ENCODE data around the gene LBHD1. TPM values are rescaled to one million over a fixed set of nuclear protein-coding genes. Genes with fewer than 3 reads are reported as not detected.
A peak's percentile ranks its signal among the peaks of the same experiment; 100 is the strongest.

The LBHD1 gene
- total and polyA plus RNA-seq, 2 donors (not counting 3 experiments of a cell fraction or from before 2014, with no cell fraction given): 3.8 to 7.5 TPM

GRCh38 chr11:62632492-62632891, 39.6 kb downstream of the LBHD1 start:
- DNase-seq (ENCODE audit: low read depth, low spot score) (no peak), FAIRE-seq (no peak)
- H4K20me1 ChIP-seq (replicated peaks; ENCODE audit: control insufficient read depth, extremely low read depth, insufficient read depth, low read length): no peaks in the 10 kb centered on the region
- H3K4me3 ChIP-seq (replicated peaks in 1 of 3; ENCODE audit: insufficient read depth in 1 of 3, low read depth in 1 of 3, low read length in 3 of 3): no peak overlapping the region
- dilution Hi-C loops (cut with MboI; ENCODE audit: extremely low pct_ligation_motif_present, low sequenced_read_pairs): no loop called here
- TF ChIP-seq JUN (IDR thresholded peaks at IDR 0.05; ENCODE audit: borderline replicate concordance, insufficient read depth, insufficient read length, low read depth) (no peak), FOS (IDR thresholded peaks at IDR 0.05; ENCODE audit: borderline replicate concordance, insufficient read depth, low read length) (no peak), MAX (IDR thresholded peaks at IDR 0.05; ENCODE audit: insufficient read depth, insufficient read length) (no peak), EZH2 (IDR thresholded peaks at IDR 0.05; ENCODE audit: borderline replicate concordance, low read depth, low read length, severe bottlenecking) (no peak), GATA2 (IDR thresholded peaks at IDR 0.05; ENCODE audit: insufficient read depth, insufficient read length, low read depth, low read length) (no peak), MYC (IDR thresholded peaks at IDR 0.05; ENCODE audit: low read depth, low read length) (no peak), POLR2A (IDR thresholded peaks at IDR 0.05; ENCODE audit: low read depth, low read length) (no peak), POLR2AphosphoS5 (IDR thresholded peaks at IDR 0.05; ENCODE audit: insufficient read depth, low read depth, low read length) (no peak), CTCF (IDR thresholded peaks at IDR 0.05; ENCODE audit: extremely low read depth in 1 of 2, insufficient read depth in 1 of 2, low read depth in 1 of 2, low read length in 2 of 2) (no peak)
- intact Hi-C loops (cut with micrococcal nuclease): no loop called here
- POLR2A ChIA-PET: no interaction called here
- H3K9me3 ChIP-seq (replicated peaks; ENCODE audit: control insufficient read depth, insufficient read depth, low read length): no peaks in the 10 kb centered on the region
- no peaks in the 10 kb centered on the region for H3K79me2 ChIP-seq (ENCODE audit: control insufficient read depth, insufficient read depth, low read length)
- H3K4me1 ChIP-seq (ENCODE audit: control insufficient read depth, extremely low read depth, insufficient read depth, low read length): no peaks in the 10 kb centered on the region
- CTCF ChIA-PET: no interaction called here
- H3K27me3 ChIP-seq (ENCODE audit: control insufficient read depth in 2 of 2, insufficient read depth in 2 of 2, low read length in 2 of 2): no peaks in the 10 kb centered on the region
- H3K27ac ChIP-seq (ENCODE audit: insufficient read depth, low read depth, low read length): no peak overlapping the region
- no peak overlapping the region for H3K4me2 ChIP-seq (ENCODE audit: insufficient read depth, low read length)
- TSS peak; percentile 1 for BruUV-seq (replicated peaks)
- peaks cover 40 to 59% of the 10 kb centered on the region in 2 experiments for H3K36me3 ChIP-seq (ENCODE audit: control insufficient read depth in 2 of 2, extremely low read depth in 1 of 2, insufficient read depth in 2 of 2, low read length in 2 of 2)
- H2AFZ ChIP-seq (ENCODE audit: low read depth, low read length): no peak overlapping the region
- H3K9me1 ChIP-seq (replicated peaks; ENCODE audit: control insufficient read depth, extremely low read depth, insufficient read depth, low read length): no peaks in the 10 kb centered on the region
- H3K9ac ChIP-seq (replicated peaks; ENCODE audit: extremely low read depth, insufficient read depth, low read length): no peak overlapping the region
